Measurements from ENCODE around the gene UMODL1.

The UMODL1 gene

DNA sequence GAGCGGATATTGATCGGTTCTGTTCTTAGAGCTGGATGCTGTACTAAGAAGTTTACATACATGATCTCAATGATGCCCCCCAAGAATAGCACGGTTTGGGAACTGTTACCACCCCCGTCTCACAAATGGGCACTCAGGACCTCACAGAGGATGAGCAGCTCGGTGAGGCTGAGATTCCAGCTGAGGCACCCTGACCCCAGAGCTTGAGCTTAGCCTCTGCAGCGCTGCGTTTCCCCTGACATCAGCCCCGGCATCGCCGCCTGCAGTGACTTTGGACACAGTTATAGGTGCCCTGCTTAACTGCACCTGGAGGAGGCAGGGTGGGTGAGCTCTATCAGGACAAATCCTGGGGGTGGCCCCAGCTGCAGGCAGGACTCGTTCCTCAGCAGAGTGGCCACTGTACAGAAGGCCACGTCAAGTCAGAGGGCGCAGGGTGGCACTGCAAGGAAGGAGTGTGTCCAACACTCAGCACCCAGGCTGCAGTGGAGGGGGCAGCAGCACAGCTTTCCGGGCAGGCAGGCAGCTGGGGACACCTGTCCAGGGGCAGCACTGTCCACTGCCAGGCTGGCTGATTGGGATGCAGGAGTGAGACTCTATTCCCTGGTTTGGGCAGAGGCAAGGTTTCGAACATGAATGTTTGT, 82.0 kb downstream of the UMODL1 start:
- H3K27me3 ChIP-seq (ENCODE audit: low read depth) = no peaks in the 10 kb centered on the region
- no peaks in the 10 kb centered on the region for H3K4me1 ChIP-seq
- H3K36me3 ChIP-seq (replicated peaks) = no peaks in the 10 kb centered on the region
- no peak for DNase-seq (ENCODE audit: low spot score in 2 of 2)
- no peak overlapping the region for H3K4me3 ChIP-seq
- in situ Hi-C loops (cut with MboI; ENCODE audit: low sequenced_read_pairs) = no loop called here
- no peaks in the 10 kb centered on the region for H3K9me3 ChIP-seq

DNA sequence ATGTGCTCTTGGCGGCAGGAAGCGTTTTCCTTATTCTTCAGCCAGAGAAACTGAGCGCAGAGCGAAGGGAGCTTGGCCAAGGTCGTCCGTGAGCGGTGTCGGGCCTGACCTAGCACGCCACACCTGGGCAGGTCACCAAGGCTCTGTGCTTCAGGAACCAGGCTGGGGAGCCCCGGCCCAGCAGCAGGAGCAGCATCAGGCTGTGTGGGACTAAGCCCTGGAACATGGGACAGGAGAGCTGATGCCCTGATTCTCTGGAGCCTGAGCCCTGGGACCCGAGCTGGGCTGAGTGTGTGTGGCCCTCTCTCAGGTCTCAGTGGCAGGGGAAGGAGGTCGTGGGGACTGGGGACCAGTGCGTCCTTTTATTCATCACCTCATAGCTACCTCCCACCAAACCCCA, 82.6 kb downstream of the UMODL1 start:
- DNase-seq (ENCODE audit: low spot score in 2 of 2) = no peak
- no peaks in the 10 kb centered on the region for H3K4me1 ChIP-seq
- no peaks in the 10 kb centered on the region for H3K9me3 ChIP-seq
- no peaks in the 10 kb centered on the region for H3K27me3 ChIP-seq (ENCODE audit: low read depth)
- in situ Hi-C loops (cut with MboI; ENCODE audit: low sequenced_read_pairs) = no loop called here
- no peak overlapping the region for H3K4me3 ChIP-seq
- no peaks in the 10 kb centered on the region for H3K36me3 ChIP-seq (replicated peaks)

DNA sequence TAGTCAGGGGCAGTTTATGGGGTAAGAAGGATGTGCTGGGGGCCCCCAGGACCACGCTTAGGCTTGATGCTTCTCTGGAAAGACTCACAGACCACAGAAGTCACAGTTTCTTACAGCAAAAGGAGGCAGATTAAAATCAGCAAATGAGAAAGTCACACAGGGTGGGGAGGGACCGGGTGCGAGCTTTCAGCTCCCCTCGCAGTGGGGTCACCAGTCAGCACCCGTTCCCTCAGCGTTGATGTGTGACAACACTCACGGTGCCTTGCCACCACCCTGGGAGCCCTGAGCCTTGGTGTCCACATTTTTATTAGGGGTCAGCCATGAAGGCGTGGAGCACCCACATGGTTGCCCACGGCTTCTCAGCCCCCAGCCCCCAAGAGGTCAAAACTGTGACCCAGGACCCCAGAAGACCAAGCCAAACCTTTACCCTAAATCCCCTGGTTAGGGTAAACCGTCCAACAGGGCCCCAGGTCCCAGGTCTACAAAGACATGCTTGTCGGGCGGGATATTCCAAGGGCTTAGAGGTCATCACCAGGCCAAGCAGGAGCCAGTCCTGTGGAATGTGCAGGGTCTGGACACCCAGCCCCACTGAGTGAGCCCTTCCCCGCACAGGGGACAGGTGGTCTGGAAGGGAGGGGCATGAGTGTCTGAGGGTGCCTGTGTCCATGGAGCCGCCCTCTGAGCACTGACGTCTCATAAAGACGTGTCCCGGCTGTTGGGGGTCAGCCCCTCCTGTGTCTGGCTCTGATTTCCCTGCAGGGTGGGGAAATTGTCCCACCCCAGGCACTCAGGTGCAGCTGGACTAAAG, 83.3 kb downstream of the UMODL1 start:
- DNase-seq (ENCODE audit: low spot score in 2 of 2) = no peak
- Histone ChIP-seq H3K36me3 (replicated peaks) (no peaks in the 10 kb centered on the region), H3K9me3 (no peaks in the 10 kb centered on the region), H3K27me3 (ENCODE audit: low read depth) (no peaks in the 10 kb centered on the region), H3K4me1 (no peaks in the 10 kb centered on the region), H3K4me3 (no peak overlapping the region)
- in situ Hi-C loops (cut with MboI; ENCODE audit: low sequenced_read_pairs) = no loop called here

DNA sequence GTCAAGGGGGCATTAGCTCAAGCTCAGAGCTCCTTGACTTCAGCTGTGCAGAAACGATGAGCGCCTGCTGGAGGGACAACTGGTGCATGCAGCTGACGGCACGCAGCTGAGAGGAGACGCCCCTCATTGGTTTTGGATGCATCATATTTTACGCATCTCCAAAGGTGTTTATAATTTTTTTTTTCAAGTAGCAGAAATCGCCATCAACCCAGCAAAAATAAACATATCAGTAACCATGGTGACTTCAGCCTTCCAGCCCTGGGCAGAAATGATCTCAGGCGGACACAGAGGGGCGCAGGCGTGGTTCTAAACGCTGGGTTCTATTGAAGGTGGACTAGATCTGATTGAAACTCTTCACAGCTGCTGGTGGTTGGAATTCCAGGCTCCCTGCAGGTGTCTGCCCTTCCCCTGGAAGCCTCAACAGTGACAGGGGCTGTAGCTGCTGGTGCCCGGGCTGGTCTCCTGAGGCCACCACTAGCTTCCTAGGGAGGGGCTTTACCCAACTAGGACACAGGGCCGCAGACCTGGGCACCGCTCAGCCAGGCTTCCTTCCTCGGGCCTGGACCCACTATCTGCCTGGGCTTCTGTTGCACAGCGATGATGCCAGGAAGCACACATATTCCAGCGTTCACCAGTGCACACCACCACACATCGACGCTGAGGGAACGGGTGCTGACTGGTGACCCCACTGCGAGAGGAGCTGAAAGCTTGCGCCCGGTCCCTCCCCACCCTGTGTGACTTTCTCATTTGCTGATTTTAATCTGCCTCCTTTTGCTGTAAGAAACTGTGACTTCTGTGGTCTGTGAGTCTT, 84.1 kb downstream of the UMODL1 start:
- no peaks in the 10 kb centered on the region for H3K4me1 ChIP-seq
- H3K4me3 ChIP-seq = no peak overlapping the region
- H3K27me3 ChIP-seq (ENCODE audit: low read depth) = no peaks in the 10 kb centered on the region
- in situ Hi-C loops (cut with MboI; ENCODE audit: low sequenced_read_pairs) = no loop called here
- DNase-seq (ENCODE audit: low spot score in 2 of 2) = no peak
- no peaks in the 10 kb centered on the region for H3K36me3 ChIP-seq (replicated peaks)
- H3K9me3 ChIP-seq = no peaks in the 10 kb centered on the region

DNA sequence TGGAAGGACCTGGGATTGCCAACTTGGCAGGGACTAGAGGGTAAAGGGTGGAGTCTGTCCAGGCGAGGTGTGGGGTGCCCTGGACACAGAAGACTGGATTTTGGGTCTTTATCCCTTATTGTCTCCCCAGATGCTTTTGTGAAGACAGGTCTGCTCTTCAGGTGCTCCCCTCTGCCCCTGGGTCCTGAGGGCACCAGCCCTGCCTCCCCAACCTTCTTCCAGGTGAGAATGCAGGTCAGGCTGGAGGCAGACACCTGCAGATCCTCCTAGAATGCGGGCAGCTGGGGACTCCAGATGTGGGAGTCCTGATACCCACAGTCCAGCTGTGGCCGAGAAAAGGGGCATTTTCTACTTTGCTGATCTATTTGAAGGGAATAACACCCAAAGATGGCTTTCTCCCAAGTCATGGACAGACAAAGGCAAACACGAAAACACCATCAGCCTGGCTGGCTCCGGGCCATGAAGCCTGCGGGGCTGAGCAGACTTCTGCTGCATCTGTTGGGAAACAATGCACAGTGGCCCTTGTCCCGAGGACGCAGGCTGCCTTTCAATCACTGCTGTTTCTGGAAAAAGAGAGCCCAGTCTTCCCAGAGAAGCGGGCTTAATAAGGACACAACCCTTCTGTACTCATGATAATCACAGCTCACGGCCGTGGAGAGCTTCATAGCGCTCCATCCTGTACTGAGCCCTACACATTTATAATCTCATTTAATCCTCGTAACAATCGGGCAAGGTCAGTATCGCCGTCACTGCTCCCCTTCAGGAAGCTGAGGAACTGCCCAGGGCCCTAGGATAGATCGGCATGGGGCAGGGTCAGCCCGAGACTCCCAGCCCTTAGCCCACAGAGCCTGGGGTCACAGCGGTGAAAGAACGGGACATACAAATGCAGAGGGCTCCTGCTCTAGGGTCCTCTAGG, 85.8 kb downstream of the UMODL1 start:
- no peaks in the 10 kb centered on the region for H3K4me1 ChIP-seq
- no peaks in the 10 kb centered on the region for H3K9me3 ChIP-seq
- H3K4me3 ChIP-seq = no peak overlapping the region
- no peaks in the 10 kb centered on the region for H3K27me3 ChIP-seq (ENCODE audit: low read depth)
- peak in 1 of 2 experiments; percentile 41 for DNase-seq (ENCODE audit: low spot score in 2 of 2)
- H3K36me3 ChIP-seq (replicated peaks) = no peaks in the 10 kb centered on the region
- in situ Hi-C loops (cut with MboI; ENCODE audit: low sequenced_read_pairs) = no loop called here

DNA sequence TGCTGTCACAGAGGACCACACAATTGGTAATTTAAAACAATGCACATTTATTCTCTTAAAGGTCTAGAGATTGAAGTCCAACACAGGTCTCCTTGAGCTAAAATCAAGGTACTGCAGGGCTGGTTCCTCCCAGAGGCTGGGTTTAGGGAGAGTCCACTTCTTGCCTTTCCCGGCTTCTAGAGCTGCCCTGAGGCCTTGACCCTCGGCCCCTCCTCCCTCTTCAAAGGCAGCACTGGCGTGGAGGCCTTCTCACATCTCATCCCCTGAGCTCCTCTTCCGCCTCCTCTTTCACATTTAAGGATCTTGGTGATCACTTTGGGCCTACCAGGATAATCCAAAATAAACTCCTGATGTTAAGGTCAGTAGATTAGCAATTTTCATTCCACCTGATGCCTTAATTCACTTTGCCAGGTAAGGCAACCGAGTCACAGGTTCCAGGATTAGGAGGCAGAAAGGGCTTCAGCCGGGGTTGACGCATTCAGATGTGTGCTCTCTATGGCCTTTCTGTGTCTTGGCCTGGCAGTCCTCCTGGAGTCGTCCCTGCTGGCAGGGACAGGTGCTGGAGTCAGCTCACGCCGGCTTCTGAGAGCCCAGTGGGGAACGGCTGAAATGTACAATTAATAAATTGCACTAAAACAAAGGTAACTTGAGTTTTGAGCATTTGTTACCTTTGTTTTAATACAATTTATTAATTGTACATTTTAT, 86.6 kb downstream of the UMODL1 start:
- H3K4me1 ChIP-seq = no peaks in the 10 kb centered on the region
- no peak for DNase-seq (ENCODE audit: low spot score in 2 of 2)
- in situ Hi-C loops (cut with MboI; ENCODE audit: low sequenced_read_pairs) = no loop called here

DNA sequence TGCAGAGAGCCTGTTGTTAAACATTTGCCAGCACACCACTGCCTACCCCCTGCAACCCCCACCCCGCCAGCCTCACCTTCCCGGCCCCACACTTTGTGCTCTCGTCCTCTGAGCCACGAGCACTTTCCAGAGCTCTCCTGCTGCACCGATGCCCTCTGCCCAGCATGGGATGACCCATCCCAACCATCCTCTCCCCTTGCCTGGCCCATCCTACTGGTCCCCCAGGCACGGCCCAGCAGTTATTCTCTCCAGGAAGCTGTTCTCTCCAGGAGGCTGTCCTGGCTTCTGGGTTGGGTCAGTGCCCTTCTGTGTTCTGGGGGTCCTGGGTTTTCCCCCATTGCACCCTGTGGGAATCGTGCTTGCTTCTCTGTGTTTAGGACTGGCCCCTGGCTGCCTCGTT, 87.7 kb downstream of the UMODL1 start:
- H3K9me3 ChIP-seq = no peaks in the 10 kb centered on the region
- H3K4me1 ChIP-seq = no peaks in the 10 kb centered on the region
- no peak overlapping the region for H3K4me3 ChIP-seq
- no peak for DNase-seq (ENCODE audit: low spot score in 2 of 2)
- H3K36me3 ChIP-seq (replicated peaks) = no peaks in the 10 kb centered on the region
- in situ Hi-C loops (cut with MboI; ENCODE audit: low sequenced_read_pairs) = no loop called here
- no peaks in the 10 kb centered on the region for H3K27me3 ChIP-seq (ENCODE audit: low read depth)

More for the DNA sequence above, 86.6 kb downstream of the UMODL1 start:
- H3K9me3 ChIP-seq = no peaks in the 10 kb centered on the region
- H3K27me3 ChIP-seq (ENCODE audit: low read depth) = no peaks in the 10 kb centered on the region
- H3K4me3 ChIP-seq = no peak overlapping the region
- no peaks in the 10 kb centered on the region for H3K36me3 ChIP-seq (replicated peaks)

DNA sequence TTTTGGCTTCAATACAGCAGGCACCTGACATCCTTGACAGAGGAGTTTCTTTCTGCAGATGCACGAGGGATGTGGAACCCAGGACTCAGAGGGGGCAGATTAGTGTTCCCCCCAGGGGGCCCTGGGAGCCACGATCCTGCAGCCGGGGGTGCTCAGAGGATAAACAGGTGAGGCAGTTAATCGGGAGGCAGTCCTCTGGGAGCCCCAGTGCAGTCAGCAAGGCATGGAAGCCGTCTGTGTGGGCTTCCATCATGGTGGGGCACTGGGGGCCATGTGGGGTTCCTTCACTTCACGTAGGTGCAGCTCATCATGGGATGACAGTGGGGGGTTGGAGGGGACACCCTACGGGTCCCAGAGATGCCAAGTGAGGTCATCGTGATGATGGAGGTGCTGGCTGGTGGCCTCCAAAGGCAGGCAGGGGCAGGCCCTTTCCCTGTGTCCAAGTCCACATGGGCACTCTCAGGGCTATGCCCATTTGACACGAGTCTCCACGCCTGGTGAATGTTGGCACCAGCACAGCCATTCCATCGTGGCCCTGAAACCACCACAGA, 88.5 kb downstream of the UMODL1 start:
- DNase-seq (ENCODE audit: low spot score in 2 of 2) = no peak
- in situ Hi-C loops (cut with MboI; ENCODE audit: low sequenced_read_pairs) = no loop called here
- H3K9me3 ChIP-seq = no peaks in the 10 kb centered on the region
- no peak overlapping the region for H3K4me3 ChIP-seq
- no peaks in the 10 kb centered on the region for H3K4me1 ChIP-seq
- no peaks in the 10 kb centered on the region for H3K36me3 ChIP-seq (replicated peaks)
- no peaks in the 10 kb centered on the region for H3K27me3 ChIP-seq (ENCODE audit: low read depth)

DNA sequence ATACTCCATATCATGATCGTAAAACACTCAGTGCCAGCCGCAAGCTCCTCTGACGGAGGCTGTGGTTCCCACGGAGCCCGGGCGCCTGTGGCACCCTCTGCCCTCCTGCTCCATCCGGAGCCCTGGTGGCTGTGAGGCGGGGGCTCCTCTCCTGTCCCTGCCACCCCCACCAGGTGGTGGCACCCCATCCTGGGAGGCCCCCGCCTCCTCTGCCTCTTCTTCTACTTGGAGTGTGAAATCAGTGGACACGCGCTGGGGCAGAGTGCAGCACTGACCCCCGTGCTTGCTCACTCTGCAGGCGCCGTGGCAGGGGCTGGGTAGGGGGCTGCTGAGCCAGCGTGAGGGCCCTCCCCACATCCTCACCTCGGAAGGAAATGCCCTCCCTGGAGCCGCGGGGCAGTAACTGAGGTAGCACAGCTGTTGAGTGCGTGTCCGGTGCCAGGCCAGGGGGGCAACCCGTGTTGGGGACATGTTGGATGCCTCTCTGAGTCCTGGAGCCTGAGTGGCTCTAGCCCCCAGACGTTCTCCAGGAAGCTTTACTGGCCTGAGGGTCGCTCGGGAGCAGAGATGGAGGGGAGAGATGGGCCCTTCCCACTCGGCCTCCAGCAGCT, 89.1 kb downstream of the UMODL1 start:
- in situ Hi-C loops (cut with MboI; ENCODE audit: low sequenced_read_pairs) = no loop called here
- DNase-seq (ENCODE audit: low spot score in 2 of 2) = no peak
- Histone ChIP-seq H3K4me1 (no peaks in the 10 kb centered on the region), H3K9me3 (no peaks in the 10 kb centered on the region), H3K36me3 (replicated peaks) (no peaks in the 10 kb centered on the region), H3K4me3 (no peak overlapping the region), H3K27me3 (ENCODE audit: low read depth) (no peaks in the 10 kb centered on the region)

DNA sequence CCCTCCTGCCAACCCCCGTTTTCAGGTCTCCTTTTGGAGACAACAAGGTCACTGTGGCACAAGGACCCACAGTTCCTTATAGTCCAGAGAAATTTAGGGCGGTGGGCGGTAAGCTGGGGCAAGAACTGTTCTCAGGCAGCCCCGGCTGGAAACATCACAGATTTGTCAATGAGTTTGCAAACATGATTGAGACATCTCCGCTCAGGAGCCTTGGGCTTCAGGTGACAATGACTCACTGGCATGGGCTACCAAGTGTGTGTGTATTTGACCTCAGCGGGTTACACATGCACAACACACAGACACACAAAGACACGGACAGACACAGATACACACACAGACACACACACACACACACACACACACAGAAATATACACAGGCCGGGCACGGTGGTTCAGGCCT, 89.6 kb downstream of the UMODL1 start:
- no peak overlapping the region for H3K4me3 ChIP-seq
- in situ Hi-C loops (cut with MboI; ENCODE audit: low sequenced_read_pairs) = no loop called here
- no peak for DNase-seq (ENCODE audit: low spot score in 2 of 2)
- no peaks in the 10 kb centered on the region for H3K4me1 ChIP-seq
- no peaks in the 10 kb centered on the region for H3K9me3 ChIP-seq
- H3K27me3 ChIP-seq (ENCODE audit: low read depth) = no peaks in the 10 kb centered on the region
- H3K36me3 ChIP-seq (replicated peaks) = no peaks in the 10 kb centered on the region

DNA sequence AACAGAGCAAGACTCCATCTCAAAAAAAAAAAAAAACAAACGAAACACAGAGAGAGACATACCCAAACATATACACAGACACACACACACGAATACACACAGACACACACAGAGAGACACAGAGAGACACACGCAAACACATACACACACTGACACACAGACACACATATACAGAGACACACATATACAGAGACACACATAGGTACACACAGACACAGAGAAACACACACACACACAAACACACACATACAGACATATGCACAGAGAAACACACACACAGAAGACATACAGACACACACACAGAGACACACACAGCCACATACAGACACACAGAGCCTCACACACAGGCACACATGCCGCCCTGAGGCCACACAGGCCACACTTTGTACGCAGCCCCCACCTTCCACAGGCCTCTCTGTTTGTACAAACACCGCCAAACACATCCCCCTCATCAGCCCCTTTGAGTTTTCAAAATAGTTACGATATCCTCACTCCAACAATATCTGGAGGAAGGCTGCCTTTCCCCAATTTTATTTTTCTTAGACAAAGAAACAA, 90.4 kb downstream of the UMODL1 start:
- in situ Hi-C loops (cut with MboI; ENCODE audit: low sequenced_read_pairs) = no loop called here
- H3K36me3 ChIP-seq (replicated peaks) = no peaks in the 10 kb centered on the region
- no peak for DNase-seq (ENCODE audit: low spot score in 2 of 2)
- no peaks in the 10 kb centered on the region for H3K27me3 ChIP-seq (ENCODE audit: low read depth)
- no peaks in the 10 kb centered on the region for H3K9me3 ChIP-seq
- no peaks in the 10 kb centered on the region for H3K4me1 ChIP-seq
- no peak overlapping the region for H3K4me3 ChIP-seq

DNA sequence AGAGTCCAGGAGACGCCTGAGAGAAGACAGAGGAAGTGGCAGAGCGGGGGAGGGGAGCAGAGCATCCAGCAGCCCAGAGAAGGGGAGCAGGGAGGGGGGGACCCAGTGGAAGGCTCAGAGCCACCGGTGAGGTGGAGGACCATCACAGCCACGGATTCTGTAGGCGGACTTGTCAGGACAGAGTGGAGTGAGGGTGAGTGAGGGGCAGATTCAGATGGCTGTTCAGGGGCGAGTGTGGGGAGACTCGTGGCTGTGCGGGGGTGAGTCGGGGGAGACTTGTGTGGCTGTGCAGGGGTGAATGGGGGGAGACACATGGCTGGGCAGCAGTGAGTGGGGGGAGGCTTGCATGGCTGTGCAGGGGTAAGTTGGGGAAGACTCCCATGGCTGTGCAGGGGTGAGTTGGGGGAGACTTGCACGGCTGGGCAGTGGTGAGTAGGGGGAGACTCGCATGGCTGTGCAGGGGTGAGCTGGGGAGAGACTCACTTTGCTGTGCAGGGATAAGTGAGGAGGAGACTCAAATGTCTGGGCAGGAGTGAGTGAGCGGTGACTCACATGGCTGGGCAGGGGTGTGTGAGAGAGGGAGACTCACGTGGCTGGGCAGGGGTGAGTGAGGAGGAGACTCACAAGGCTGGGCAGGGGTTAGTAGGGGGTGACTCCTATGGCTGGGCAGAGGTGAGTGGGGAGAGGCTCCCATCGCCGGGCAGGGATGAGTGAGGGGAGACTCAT, 91.0 kb downstream of the UMODL1 start:
- in situ Hi-C loops (cut with MboI; ENCODE audit: low sequenced_read_pairs) = no loop called here

More for the DNA sequence above, 91.0 kb downstream of the UMODL1 start:
- no peaks in the 10 kb centered on the region for H3K27me3 ChIP-seq (ENCODE audit: low read depth)
- H3K4me3 ChIP-seq = no peak overlapping the region
- H3K9me3 ChIP-seq = no peaks in the 10 kb centered on the region
- no peak for DNase-seq (ENCODE audit: low spot score in 2 of 2)
- H3K36me3 ChIP-seq (replicated peaks) = no peaks in the 10 kb centered on the region
- no peaks in the 10 kb centered on the region for H3K4me1 ChIP-seq
